ENCODE data around the gene KIF21B.

DNA sequence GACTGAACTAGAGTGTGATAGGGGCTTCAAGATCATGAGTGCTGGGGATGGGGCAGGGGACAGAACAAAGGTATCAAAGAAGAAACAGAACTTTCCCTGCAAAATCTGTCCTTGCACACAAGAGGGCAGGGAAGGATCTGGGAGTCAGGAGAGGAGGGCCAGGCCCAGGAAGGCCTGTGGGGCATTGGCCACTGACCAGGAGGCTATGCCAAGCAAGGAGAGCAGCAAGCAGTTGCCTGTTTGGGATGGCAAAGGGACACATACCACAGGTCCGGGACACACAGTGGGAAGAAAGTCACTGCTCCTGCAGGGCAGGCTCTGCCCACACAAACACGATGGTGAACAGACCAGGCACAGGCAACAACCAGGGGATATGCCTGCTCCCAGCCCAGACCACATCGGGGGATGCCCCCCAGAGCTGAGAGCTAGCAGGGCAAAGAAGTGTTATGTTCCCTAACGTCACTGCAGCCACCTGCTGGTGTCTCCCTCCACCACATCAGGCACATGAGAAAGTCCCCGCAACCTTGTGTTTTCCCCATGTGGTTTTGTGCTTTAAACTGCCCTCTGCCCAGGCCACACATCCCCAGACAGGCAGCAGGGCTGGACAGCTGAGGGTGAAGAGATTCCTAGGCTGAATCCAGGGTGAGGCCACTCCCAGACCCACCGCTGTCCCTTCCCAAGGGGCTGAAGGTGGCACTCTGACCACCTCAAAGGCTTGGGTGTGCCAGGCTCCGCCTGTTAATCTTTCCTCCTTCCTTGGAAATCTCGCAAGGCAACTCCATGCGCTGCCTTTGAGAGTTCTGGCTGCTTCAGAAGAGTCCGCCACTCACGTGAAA, 53.6 kb downstream of the KIF21B start:
- TF ChIP-seq, protein P1, sequence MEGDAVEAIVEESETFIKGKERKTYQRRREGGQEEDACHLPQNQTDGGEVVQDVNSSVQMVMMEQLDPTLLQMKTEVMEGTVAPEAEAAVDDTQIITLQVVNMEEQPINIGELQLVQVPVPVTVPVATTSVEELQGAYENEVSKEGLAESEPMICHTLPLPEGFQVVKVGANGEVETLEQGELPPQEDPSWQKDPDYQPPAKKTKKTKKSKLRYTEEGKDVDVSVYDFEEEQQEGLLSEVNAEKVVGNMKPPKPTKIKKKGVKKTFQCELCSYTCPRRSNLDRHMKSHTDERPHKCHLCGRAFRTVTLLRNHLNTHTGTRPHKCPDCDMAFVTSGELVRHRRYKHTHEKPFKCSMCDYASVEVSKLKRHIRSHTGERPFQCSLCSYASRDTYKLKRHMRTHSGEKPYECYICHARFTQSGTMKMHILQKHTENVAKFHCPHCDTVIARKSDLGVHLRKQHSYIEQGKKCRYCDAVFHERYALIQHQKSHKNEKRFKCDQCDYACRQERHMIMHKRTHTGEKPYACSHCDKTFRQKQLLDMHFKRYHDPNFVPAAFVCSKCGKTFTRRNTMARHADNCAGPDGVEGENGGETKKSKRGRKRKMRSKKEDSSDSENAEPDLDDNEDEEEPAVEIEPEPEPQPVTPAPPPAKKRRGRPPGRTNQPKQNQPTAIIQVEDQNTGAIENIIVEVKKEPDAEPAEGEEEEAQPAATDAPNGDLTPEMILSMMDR (conservative IDR thresholded peaks at IDR 0.05; ENCODE audit: low read depth, low read length), result no peak
- TF ChIP-seq CEBPB (IDR thresholded peaks at IDR 0.05; ENCODE audit: low read depth, low read length) (no peak), POLR2A (IDR thresholded peaks at IDR 0.05; ENCODE audit: low read depth, low read length) (no peak), MAZ (IDR thresholded peaks at IDR 0.05; ENCODE audit: borderline replicate concordance, low read depth, low read length) (no peak), RAD21 (IDR thresholded peaks at IDR 0.05; ENCODE audit: low read length) (no peak), MXI1 (IDR thresholded peaks at IDR 0.05; ENCODE audit: borderline replicate concordance, low read depth, low read length) (no peak), BHLHE40 (IDR thresholded peaks at IDR 0.05; ENCODE audit: low read depth, low read length) (no peak), SMC3 (IDR thresholded peaks at IDR 0.05; ENCODE audit: low read depth, low read length) (no peak), FOS (IDR thresholded peaks at IDR 0.05; ENCODE audit: low read depth, low read length) (no peak)
- TF ChIP-seq, protein P2, sequence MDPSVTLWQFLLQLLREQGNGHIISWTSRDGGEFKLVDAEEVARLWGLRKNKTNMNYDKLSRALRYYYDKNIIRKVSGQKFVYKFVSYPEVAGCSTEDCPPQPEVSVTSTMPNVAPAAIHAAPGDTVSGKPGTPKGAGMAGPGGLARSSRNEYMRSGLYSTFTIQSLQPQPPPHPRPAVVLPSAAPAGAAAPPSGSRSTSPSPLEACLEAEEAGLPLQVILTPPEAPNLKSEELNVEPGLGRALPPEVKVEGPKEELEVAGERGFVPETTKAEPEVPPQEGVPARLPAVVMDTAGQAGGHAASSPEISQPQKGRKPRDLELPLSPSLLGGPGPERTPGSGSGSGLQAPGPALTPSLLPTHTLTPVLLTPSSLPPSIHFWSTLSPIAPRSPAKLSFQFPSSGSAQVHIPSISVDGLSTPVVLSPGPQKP (IDR thresholded peaks at IDR 0.05; ENCODE audit: borderline replicate concordance, low read depth, low read length), result no peak
- TF ChIP-seq, protein P3, sequence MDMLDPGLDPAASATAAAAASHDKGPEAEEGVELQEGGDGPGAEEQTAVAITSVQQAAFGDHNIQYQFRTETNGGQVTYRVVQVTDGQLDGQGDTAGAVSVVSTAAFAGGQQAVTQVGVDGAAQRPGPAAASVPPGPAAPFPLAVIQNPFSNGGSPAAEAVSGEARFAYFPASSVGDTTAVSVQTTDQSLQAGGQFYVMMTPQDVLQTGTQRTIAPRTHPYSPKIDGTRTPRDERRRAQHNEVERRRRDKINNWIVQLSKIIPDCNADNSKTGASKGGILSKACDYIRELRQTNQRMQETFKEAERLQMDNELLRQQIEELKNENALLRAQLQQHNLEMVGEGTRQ (IDR thresholded peaks at IDR 0.05; ENCODE audit: low read depth, low read length), result no peak

All from IMR-90 (cell line).